ENCODE measurements around the gene KLB. TPM values are rescaled to one million over a fixed set of nuclear protein-coding genes. Genes with fewer than 3 reads are reported as not detected.
A peak's percentile ranks its signal among the peaks of the same experiment; 100 is the strongest.

KLB gene
- total RNA-seq, 1 experiment from 2014 or later, result not detected

DNA sequence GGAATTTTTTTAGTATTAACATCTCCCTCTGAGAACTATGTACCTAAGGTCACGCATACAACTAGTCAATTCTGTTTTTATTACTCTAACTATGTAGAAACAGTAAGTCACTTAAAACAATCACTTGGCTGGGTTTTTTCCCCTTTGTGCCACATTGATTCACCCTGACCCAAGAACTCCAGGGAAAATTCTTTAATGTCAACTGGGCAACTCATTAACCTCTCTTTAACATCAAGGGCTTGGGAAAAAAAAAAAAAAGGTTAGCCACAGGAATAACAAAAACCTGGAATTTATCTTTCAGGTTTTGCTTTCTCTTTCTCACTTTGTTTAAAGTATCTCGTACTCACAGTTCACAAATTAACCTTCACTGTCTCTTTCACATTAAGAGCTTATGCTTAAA lies 43.9 kb downstream of the KLB start:
- RAD21 ChIA-PET (ENCODE audit: low non-redundant PET in 1 of 2, low total read pairs in 2 of 2, uncharacterized antibody in 2 of 2, unreplicated experiment in 2 of 2), result no interaction called here
- Histone ChIP-seq H3K4me2 (ENCODE audit: low read length) (no peak overlapping the region), H3K4me1 (ENCODE audit: control insufficient read depth in 1 of 2, insufficient read depth in 2 of 2, low read length in 2 of 2) (no peaks in the 10 kb centered on the region), H3K9ac (ENCODE audit: low read length) (no peak overlapping the region), H3K4me3 (replicated peaks in 1 of 2; ENCODE audit: low read depth in 1 of 2, low read length in 2 of 2) (no peak overlapping the region), H4K20me1 (ENCODE audit: insufficient read depth) (peaks cover 52% of the 10 kb centered on the region; the same call in 1 of the 2 replicates), H2AFZ (ENCODE audit: low read depth, low read length, poor library complexity, severe bottlenecking) (no peak overlapping the region), H3K27me3 (ENCODE audit: insufficient read depth, low read length) (no peaks in the 10 kb centered on the region), H3K9me3 (ENCODE audit: control insufficient read depth in 1 of 2, insufficient read depth in 1 of 2, low read depth in 1 of 2, low read length in 2 of 2) (no peaks in the 10 kb centered on the region), H3K79me2 (ENCODE audit: insufficient read depth, low read length) (peaks cover 33% of the 10 kb centered on the region), H3K9me2 (ENCODE audit: insufficient read depth) (no peaks in the 10 kb centered on the region), H3K27ac (ENCODE audit: low read depth, low read length) (no peak overlapping the region), H3K36me3 (ENCODE audit: control insufficient read depth in 1 of 2, insufficient read depth in 2 of 2, low read length in 2 of 2) (peaks cover 40 to 50% of the 10 kb centered on the region in 2 experiments)
- DNase-seq (ENCODE audit: low read depth, low spot score) (no peak), ATAC-seq (no peak)
- POLR2A ChIA-PET, result no interaction called here
- BruUV-seq (replicated peaks), result no TSS peak
- TF ChIP-seq EZH2phosphoT487 (IDR thresholded peaks at IDR 0.05; ENCODE audit: borderline replicate concordance) (no peak), POLR2AphosphoS5 (IDR thresholded peaks at IDR 0.05; ENCODE audit: low read depth, low read length) (peak; percentile 22)
- TF ChIP-seq, protein P1, sequence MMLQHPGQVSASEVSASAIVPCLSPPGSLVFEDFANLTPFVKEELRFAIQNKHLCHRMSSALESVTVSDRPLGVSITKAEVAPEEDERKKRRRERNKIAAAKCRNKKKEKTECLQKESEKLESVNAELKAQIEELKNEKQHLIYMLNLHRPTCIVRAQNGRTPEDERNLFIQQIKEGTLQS (IDR thresholded peaks at IDR 0.05), result no peak
- intact Hi-C loops (cut with micrococcal nuclease), result loop anchor here (5.0 kb wide), 1 partner anchor 548 kb away; no protein-coding TSS in a partner anchor
- CTCF ChIA-PET, result no interaction called here

DNA sequence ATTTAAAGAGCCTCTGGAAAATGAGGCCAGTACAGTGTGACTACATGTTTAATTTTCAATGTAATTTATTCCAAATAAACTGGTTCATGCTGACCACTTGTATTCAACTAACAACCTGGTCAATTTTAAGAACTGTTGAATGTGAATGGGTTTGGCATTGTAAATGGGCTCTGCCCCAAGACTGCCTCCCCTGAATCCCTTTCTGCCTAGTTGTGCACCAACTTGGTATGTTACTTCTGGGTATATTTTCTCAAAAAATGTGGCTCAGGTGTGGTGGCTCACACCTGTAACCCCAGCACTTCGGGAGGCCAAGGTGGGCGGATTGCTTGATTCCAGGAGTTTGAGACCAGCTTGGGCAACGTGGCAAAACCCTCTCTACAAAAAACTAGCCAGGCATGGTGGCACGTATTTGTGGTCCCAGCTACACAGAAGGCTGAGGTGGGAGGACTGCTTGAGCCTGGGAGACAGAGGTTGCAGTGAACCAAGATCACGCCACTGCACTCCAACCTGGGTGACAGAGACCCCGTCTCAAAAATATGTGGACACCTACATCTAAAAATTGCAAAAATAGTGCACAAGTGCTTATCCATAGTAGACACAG lies 44.8 kb downstream of the KLB start:
- H3K9ac ChIP-seq (ENCODE audit: low read length), result no peak overlapping the region
- no peak overlapping the region for H2AFZ ChIP-seq (ENCODE audit: low read depth, low read length, poor library complexity, severe bottlenecking)
- no peak overlapping the region for H3K27ac ChIP-seq (ENCODE audit: low read depth, low read length)
- H3K79me2 ChIP-seq (ENCODE audit: insufficient read depth, low read length), result peaks cover 42% of the 10 kb centered on the region
- no peak overlapping the region for H3K4me2 ChIP-seq (ENCODE audit: low read length)
- ChIA-PET RAD21 (ENCODE audit: low non-redundant PET in 1 of 2, low total read pairs in 2 of 2, uncharacterized antibody in 2 of 2, unreplicated experiment in 2 of 2) (interaction anchor here in 1 of 2 experiments (0.7 kb wide), 1 partner anchor 225 kb away, joined by 3 read pairs; no protein-coding TSS in a partner anchor), POLR2A (no interaction called here), CTCF (no interaction called here)
- TF ChIP-seq, protein P2, sequence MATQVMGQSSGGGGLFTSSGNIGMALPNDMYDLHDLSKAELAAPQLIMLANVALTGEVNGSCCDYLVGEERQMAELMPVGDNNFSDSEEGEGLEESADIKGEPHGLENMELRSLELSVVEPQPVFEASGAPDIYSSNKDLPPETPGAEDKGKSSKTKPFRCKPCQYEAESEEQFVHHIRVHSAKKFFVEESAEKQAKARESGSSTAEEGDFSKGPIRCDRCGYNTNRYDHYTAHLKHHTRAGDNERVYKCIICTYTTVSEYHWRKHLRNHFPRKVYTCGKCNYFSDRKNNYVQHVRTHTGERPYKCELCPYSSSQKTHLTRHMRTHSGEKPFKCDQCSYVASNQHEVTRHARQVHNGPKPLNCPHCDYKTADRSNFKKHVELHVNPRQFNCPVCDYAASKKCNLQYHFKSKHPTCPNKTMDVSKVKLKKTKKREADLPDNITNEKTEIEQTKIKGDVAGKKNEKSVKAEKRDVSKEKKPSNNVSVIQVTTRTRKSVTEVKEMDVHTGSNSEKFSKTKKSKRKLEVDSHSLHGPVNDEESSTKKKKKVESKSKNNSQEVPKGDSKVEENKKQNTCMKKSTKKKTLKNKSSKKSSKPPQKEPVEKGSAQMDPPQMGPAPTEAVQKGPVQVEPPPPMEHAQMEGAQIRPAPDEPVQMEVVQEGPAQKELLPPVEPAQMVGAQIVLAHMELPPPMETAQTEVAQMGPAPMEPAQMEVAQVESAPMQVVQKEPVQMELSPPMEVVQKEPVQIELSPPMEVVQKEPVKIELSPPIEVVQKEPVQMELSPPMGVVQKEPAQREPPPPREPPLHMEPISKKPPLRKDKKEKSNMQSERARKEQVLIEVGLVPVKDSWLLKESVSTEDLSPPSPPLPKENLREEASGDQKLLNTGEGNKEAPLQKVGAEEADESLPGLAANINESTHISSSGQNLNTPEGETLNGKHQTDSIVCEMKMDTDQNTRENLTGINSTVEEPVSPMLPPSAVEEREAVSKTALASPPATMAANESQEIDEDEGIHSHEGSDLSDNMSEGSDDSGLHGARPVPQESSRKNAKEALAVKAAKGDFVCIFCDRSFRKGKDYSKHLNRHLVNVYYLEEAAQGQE (IDR thresholded peaks at IDR 0.05; ENCODE audit: low read depth), result no peak
- TF ChIP-seq, protein P3, sequence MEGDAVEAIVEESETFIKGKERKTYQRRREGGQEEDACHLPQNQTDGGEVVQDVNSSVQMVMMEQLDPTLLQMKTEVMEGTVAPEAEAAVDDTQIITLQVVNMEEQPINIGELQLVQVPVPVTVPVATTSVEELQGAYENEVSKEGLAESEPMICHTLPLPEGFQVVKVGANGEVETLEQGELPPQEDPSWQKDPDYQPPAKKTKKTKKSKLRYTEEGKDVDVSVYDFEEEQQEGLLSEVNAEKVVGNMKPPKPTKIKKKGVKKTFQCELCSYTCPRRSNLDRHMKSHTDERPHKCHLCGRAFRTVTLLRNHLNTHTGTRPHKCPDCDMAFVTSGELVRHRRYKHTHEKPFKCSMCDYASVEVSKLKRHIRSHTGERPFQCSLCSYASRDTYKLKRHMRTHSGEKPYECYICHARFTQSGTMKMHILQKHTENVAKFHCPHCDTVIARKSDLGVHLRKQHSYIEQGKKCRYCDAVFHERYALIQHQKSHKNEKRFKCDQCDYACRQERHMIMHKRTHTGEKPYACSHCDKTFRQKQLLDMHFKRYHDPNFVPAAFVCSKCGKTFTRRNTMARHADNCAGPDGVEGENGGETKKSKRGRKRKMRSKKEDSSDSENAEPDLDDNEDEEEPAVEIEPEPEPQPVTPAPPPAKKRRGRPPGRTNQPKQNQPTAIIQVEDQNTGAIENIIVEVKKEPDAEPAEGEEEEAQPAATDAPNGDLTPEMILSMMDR (IDR thresholded peaks at IDR 0.05 in 2 of 3, conservative IDR thresholded peaks at IDR 0.05 in 1 of 3; ENCODE audit: borderline replicate concordance in 1 of 3, insufficient read depth in 1 of 3, low read depth in 2 of 3, low read length in 2 of 3), result no peak
- peaks cover 48 to 59% of the 10 kb centered on the region in 2 experiments for H3K36me3 ChIP-seq (ENCODE audit: control insufficient read depth in 1 of 2, insufficient read depth in 2 of 2, low read length in 2 of 2)
- no peaks in the 10 kb centered on the region for H3K4me1 ChIP-seq (ENCODE audit: control insufficient read depth in 1 of 2, insufficient read depth in 2 of 2, low read length in 2 of 2)
- H3K27me3 ChIP-seq (ENCODE audit: insufficient read depth, low read length), result no peaks in the 10 kb centered on the region
- H3K9me3 ChIP-seq (ENCODE audit: control insufficient read depth in 1 of 2, insufficient read depth in 1 of 2, low read depth in 1 of 2, low read length in 2 of 2), result no peaks in the 10 kb centered on the region
- ATAC-seq, result no peak
- intact Hi-C loops (cut with micrococcal nuclease), result loop anchor here (5.0 kb wide), 1 partner anchor 549 kb away; no protein-coding TSS in a partner anchor
- H3K4me3 ChIP-seq (replicated peaks in 1 of 2; ENCODE audit: low read depth in 1 of 2, low read length in 2 of 2), result no peak overlapping the region
- H4K20me1 ChIP-seq (ENCODE audit: insufficient read depth), result peaks cover 62% of the 10 kb centered on the region
- no TSS peak for BruUV-seq (replicated peaks)
- no peak for DNase-seq (ENCODE audit: low read depth, low spot score)
- no peaks in the 10 kb centered on the region for H3K9me2 ChIP-seq (ENCODE audit: insufficient read depth)

All from HCT116 (cell line).